HepG2 (cell line): Measurements from ENCODE around the gene EEPD1. TPM values are rescaled to one million over a fixed set of nuclear protein-coding genes. Genes with fewer than 3 reads are reported as not detected.
A peak's percentile ranks its signal among the peaks of the same experiment; 100 is the strongest.

Experiments used
- ATAD3A ChIP-seq: sonication (generic); formaldehyde crosslinking; IDR thresholded peaks from 2 replicates; pipeline ENCODE4 v1.4.0; 2020; ENCODE audit warnings: missing genetic modification reagents
- ATF6 ChIP-seq: sonication (generic); formaldehyde crosslinking; conservative IDR thresholded peaks from 2 replicates; pipeline ENCODE4 v1.4.0; 2020; ENCODE audit warnings: missing genetic modification reagents
- ATF7 ChIP-seq, 2 experiments: fragments of 450-650 bp in 1 of 2; sonication (generic) in 1 of 2; formaldehyde crosslinking in 1 of 2; IDR thresholded peaks; 2 replicates each; pipeline versions ENCODE4 v1.4.0 to v1.6.1; 2016 to 2020; ENCODE audit warnings: antibody characterized with exemption in 1 of 2, mild to moderate bottlenecking in 1 of 2, missing genetic modification reagents in 1 of 2
- FOXO1 ChIP-seq: sonication (generic); formaldehyde crosslinking; IDR thresholded peaks from 2 replicates; pipeline ENCODE4 v1.4.0; 2020; ENCODE audit warnings: missing genetic modification reagents
- HMGXB4 ChIP-seq, 2 experiments: sonication (generic) in 1 of 2; formaldehyde crosslinking in 1 of 2; IDR thresholded peaks; 2 replicates each; pipeline versions ENCODE4 v1.4.0 to v1.6.1; 2018 to 2020; ENCODE audit warnings: missing genetic modification reagents in 2 of 2, borderline replicate concordance in 1 of 2, low read depth in 1 of 2, mild to moderate bottlenecking in 1 of 2, missing biosample characterization in 1 of 2
- IRF1 ChIP-seq: sonication (generic); formaldehyde crosslinking; IDR thresholded peaks from 2 replicates; pipeline ENCODE4 v1.4.0; 2020; ENCODE audit warnings: low read depth, mild to moderate bottlenecking, missing genetic modification reagents
- JDP2 ChIP-seq: sonication (generic); formaldehyde crosslinking; IDR thresholded peaks from 2 replicates; pipeline ENCODE4 v1.8.1; 2022; ENCODE audit warnings: missing genetic modification reagents, borderline replicate concordance
- JUND ChIP-seq: sonication (generic); formaldehyde crosslinking; IDR thresholded peaks from 2 replicates; pipeline ENCODE4 v1.8.0; 2022; ENCODE audit warnings: mild to moderate bottlenecking, missing genetic modification reagents
- KAT7 ChIP-seq: IDR thresholded peaks from 2 replicates; pipeline ENCODE4 v1.6.1; 2018; ENCODE audit warnings: borderline replicate concordance, missing compliant biosample characterization
- NR0B2 ChIP-seq: sonication (generic); formaldehyde crosslinking; IDR thresholded peaks from 2 replicates; pipeline ENCODE4 v1.4.0; 2020; ENCODE audit warnings: mild to moderate bottlenecking, missing genetic modification reagents
- RFX5 ChIP-seq: IDR thresholded peaks from 2 replicates; pipeline ENCODE4 v1.6.1; 2011; ENCODE audit warnings: low read depth, low read length, improper control_type of control experiment
- TARDBP ChIP-seq: sonication (generic); formaldehyde crosslinking; IDR thresholded peaks from 2 replicates; pipeline ENCODE4 v1.8.0; 2022; ENCODE audit warnings: mild to moderate bottlenecking, missing genetic modification reagents
- TSC22D2 ChIP-seq: sonication (generic); formaldehyde crosslinking; IDR thresholded peaks from 2 replicates; pipeline ENCODE4 v1.5.1; 2020; ENCODE audit warnings: missing genetic modification reagents, mild to moderate bottlenecking, borderline replicate concordance
- ZBTB25 ChIP-seq: IDR thresholded peaks from 2 replicates; pipeline ENCODE4 v1.6.1; 2018; ENCODE audit warnings: missing genetic modification reagents
- ZBTB49 ChIP-seq: sonication (generic); formaldehyde crosslinking; IDR thresholded peaks from 2 replicates; pipeline ENCODE4 v1.4.0; 2020; ENCODE audit warnings: missing genetic modification reagents, borderline replicate concordance
- ZNF282 ChIP-seq: fragments of 450-650 bp; IDR thresholded peaks from 2 replicates; pipeline ENCODE4 v1.6.1; 2018; ENCODE audit not compliant: partially characterized antibody
- ZNF350 ChIP-seq: sonication (generic); formaldehyde crosslinking; IDR thresholded peaks from 2 replicates; pipeline ENCODE4 v1.4.0; 2020; ENCODE audit warnings: mild to moderate bottlenecking, low read depth, missing genetic modification reagents, borderline replicate concordance
- ZNF468 ChIP-seq: sonication (generic); formaldehyde crosslinking; IDR thresholded peaks from 2 replicates; pipeline ENCODE4 v1.8.0; 2022; ENCODE audit warnings: mild to moderate bottlenecking, moderate library complexity, missing genetic modification reagents
- ZNF678 ChIP-seq: sonication (generic); formaldehyde crosslinking; IDR thresholded peaks from 2 replicates; pipeline ENCODE4 v1.4.0; 2020; ENCODE audit warnings: mild to moderate bottlenecking, missing genetic modification reagents
- ZSCAN12 ChIP-seq: sonication (generic); formaldehyde crosslinking; IDR thresholded peaks from 2 replicates; pipeline ENCODE4 v1.9.0; 2021; ENCODE audit warnings: mild to moderate bottlenecking, missing genetic modification reagents
- polyA plus RNA-seq, 8 experiments: library from polyadenylated mRNA; depleted of rRNA in 3 of 8; stranded (reverse) in 7 of 8; unstranded in 1 of 8; fragments of >200 nt; fragmentation: Illumina TruSeq in 4 of 8; extraction: Trizol in 4 of 8; gene quantifications; 2 replicates each; pipeline versions ENCODE4 v1.2.1 to v1.2.3, GENCODE V29; 2011 to 2016; ENCODE audit warnings: low read depth in 4 of 8, missing spikeins in 1 of 8, mixed read lengths in 1 of 8; ENCODE audit not compliant: insufficient read depth in 1 of 8
- total RNA-seq, 5 experiments: library from RNA; depleted of rRNA; stranded (reverse); fragments of >200 nt; fragmentation: Illumina TruSeq; extraction: Trizol; gene quantifications; 2 replicates each; pipeline ENCODE4 v1.2.3, GENCODE V29; 2016; ENCODE audit warnings: low read depth in 1 of 5

Gene EEPD1
- total and polyA plus RNA-seq, 2 of the 13 experiments (the other 11 are each of a cell fraction or from before 2014, with no cell fraction given): 10.1 to 16.4 TPM

- TF ChIP-seq HMGXB4 (CRISPR knock-in tag; IDR thresholded peaks at IDR 0.05; ENCODE audit: borderline replicate concordance in 1 of 2, low read depth in 1 of 2): no peak; a peak in 3 of 4 replicates
- no peak for TF ChIP-seq ZNF350 (CRISPR knock-in tag)
- no peak for TF ChIP-seq NR0B2
- TF ChIP-seq JUND (CRISPR knock-in tag): no peak
- TF ChIP-seq KAT7 (CRISPR knock-in tag): peak; percentile 27; the same call in 1 of the 2 replicates
- no peak for TF ChIP-seq ZNF678 (CRISPR knock-in tag)
- no peak for TF ChIP-seq JDP2 (CRISPR knock-in tag)
- no peak for TF ChIP-seq ATF6
- TF ChIP-seq ZNF468: no peak
- no peak for TF ChIP-seq ZNF282
- TF ChIP-seq RFX5: no peak
- no peak for TF ChIP-seq TSC22D2 (CRISPR knock-in tag)
- TF ChIP-seq ZSCAN12 (CRISPR knock-in tag): no peak
- TF ChIP-seq ZBTB25 (CRISPR knock-in tag): 0 out of 2 replicates have a peak, but pooled peaks have one; percentile 47
- no peak for TF ChIP-seq ZBTB49 (CRISPR knock-in tag)
- TF ChIP-seq FOXO1 (CRISPR knock-in tag): no peak; the same call in 1 of the 2 replicates
- TF ChIP-seq IRF1 (CRISPR knock-in tag): no peak
- TF ChIP-seq TARDBP (CRISPR knock-in tag): peak; percentile 49; the same call in 1 of the 2 replicates
- TF ChIP-seq ATF7 (IDR thresholded peaks at IDR 0.05): no peak
- no peak for TF ChIP-seq ATF7 (CRISPR knock-in tag; IDR thresholded peaks at IDR 0.05)
- TF ChIP-seq ATAD3A: no peak
Observed at GRCh38 chr7:36152756-36153570, at the start of gene EEPD1 (continued).
